ENCODE results near the gene TMEM52.
"Not testable (repeated sequence)": the region's sequence is repeated elsewhere in the genome, so short reads cannot be mapped to it uniquely, and the experiment has no call there.

TMEM52 gene

GRCh38 chr1:1945782-1946393 is 26.8 kb upstream of the TMEM52 start:
- DNase-seq: no peak

- DNase-seq: peak; percentile 6
Measured at GRCh38 chr1:1943834-1944570, 24.9 kb upstream of the TMEM52 start.

GRCh38 chr1:1942753-1943656 is 23.9 kb upstream of the TMEM52 start:
- DNase-seq: no peak

GRCh38 chr1:1941868-1942752 is 23.0 kb upstream of the TMEM52 start:
- DNase-seq: no peak

- DNase-seq: no peak
Measured at GRCh38 chr1:1941211-1941841, 22.2 kb upstream of the TMEM52 start.

GRCh38 chr1:1940123-1940425 is 21.0 kb upstream of the TMEM52 start:
- DNase-seq: no peak

- no peak for DNase-seq
Measured at GRCh38 chr1:1939296-1940122, 20.4 kb upstream of the TMEM52 start.

GRCh38 chr1:1938613-1939295 is 19.7 kb upstream of the TMEM52 start:
- DNase-seq: no peak

- no peak for DNase-seq
Measured at GRCh38 chr1:1938276-1938573, 19.1 kb upstream of the TMEM52 start.

- DNase-seq: no peak
Measured at GRCh38 chr1:1937549-1938275, 18.6 kb upstream of the TMEM52 start.

GRCh38 chr1:1937061-1937460 is 18.0 kb upstream of the TMEM52 start:
- no peak for DNase-seq

GRCh38 chr1:1934848-1935247 is 15.8 kb upstream of the TMEM52 start:
- not testable (repeated sequence) for DNase-seq

GRCh38 chr1:1929639-1930545 is 10.8 kb upstream of the TMEM52 start:
- DNase-seq: no peak

GRCh38 chr1:1929102-1929638 is 10.1 kb upstream of the TMEM52 start:
- DNase-seq: no peak

- no peak for DNase-seq
Measured at GRCh38 chr1:1928231-1929101, 9.4 kb upstream of the TMEM52 start.

- DNase-seq: no peak
Measured at GRCh38 chr1:1927751-1928150, 8.7 kb upstream of the TMEM52 start.

GRCh38 chr1:1926886-1927660 is 8.0 kb upstream of the TMEM52 start:
- no peak for DNase-seq

Data from hematopoietic multipotent progenitor cell treated with erythropoietin and hydrocortisone succinate and interleukin-3 and kit ligand, for 8 days (in vitro differentiated cells).